Liver (tissue), 9 donors: ENCODE results near the gene POU6F2. TPM values are rescaled to one million over a fixed set of nuclear protein-coding genes. Genes with fewer than 3 reads are reported as not detected.

Source experiments
- DNase-seq: peaks from one replicate; pipeline ENCODE4 v3.0.0-alpha.2; 2017; ENCODE audit warnings: low spot score
- H3K27ac ChIP-seq, 2 donors: one replicate each; pipeline ENCODE4 v1.7.0; 2013; ENCODE audit warnings: inconsistent platforms in 2 of 2, low read length in 2 of 2, control low read depth in 1 of 2, low read depth in 1 of 2, mild to moderate bottlenecking in 1 of 2
- H3K27me3 ChIP-seq, 4 donors: one replicate each; pipeline versions ENCODE4 v1.6.1 to v1.7.0; 2013; ENCODE audit warnings: low read length in 3 of 4, inconsistent platforms in 1 of 4, mild to moderate bottlenecking in 1 of 4, moderate library complexity in 1 of 4; ENCODE audit not compliant: control insufficient read depth in 4 of 4, insufficient read depth in 4 of 4
- H3K36me3 ChIP-seq, 4 donors: one replicate each; pipeline versions ENCODE4 v1.6.1 to v1.7.0; 2013; ENCODE audit warnings: low read length in 3 of 4, mild to moderate bottlenecking in 3 of 4, low read depth in 1 of 4, moderate library complexity in 1 of 4; ENCODE audit not compliant: control insufficient read depth in 4 of 4, insufficient read depth in 3 of 4
- H3K4me1 ChIP-seq, 4 donors: one replicate each; pipeline versions ENCODE4 v1.6.1 to v1.7.0; 2013; ENCODE audit warnings: low read length in 3 of 4, mild to moderate bottlenecking in 3 of 4, moderate library complexity in 1 of 4; ENCODE audit not compliant: control insufficient read depth in 4 of 4, insufficient read depth in 4 of 4
- H3K4me3 ChIP-seq, 3 donors: one replicate each; pipeline versions ENCODE4 v1.6.1 to v1.7.0; 2013; ENCODE audit warnings: low read length in 3 of 3, control low read depth in 1 of 3, low read depth in 1 of 3, mild to moderate bottlenecking in 1 of 3
- H3K9ac ChIP-seq, 2 donors: one replicate each; pipeline ENCODE4 v1.7.0; 2013; ENCODE audit warnings: low read length in 2 of 2, mild to moderate bottlenecking in 2 of 2, moderate library complexity in 2 of 2, control low read depth in 1 of 2, low read depth in 1 of 2
- H3K9me3 ChIP-seq, 4 donors: one replicate each; pipeline versions ENCODE4 v1.6.1 to v1.7.0; 2013; ENCODE audit warnings: low read length in 3 of 4; ENCODE audit not compliant: control insufficient read depth in 4 of 4
- ATF3 ChIP-seq: IDR thresholded peaks from 2 replicates; pipeline ENCODE4 v1.6.1; 2016; ENCODE audit warnings: antibody characterized with exemption
- CTCF ChIP-seq: fragments of 150-350 bp; IDR thresholded peaks from 2 replicates; pipeline ENCODE4 v1.5.1; 2017; ENCODE audit warnings: improper control_type of control experiment, low read depth, low read length; ENCODE audit not compliant: missing input control
- EGR1 ChIP-seq, 2 donors: IDR thresholded peaks; 2 replicates each; pipeline ENCODE4 v1.6.1; 2016 to 2018; ENCODE audit warnings: antibody characterized with exemption in 2 of 2, low read depth in 2 of 2
- FOXA1 ChIP-seq: IDR thresholded peaks from 2 replicates; pipeline ENCODE4 v1.6.1; 2016; ENCODE audit warnings: antibody characterized with exemption
- HNF4A ChIP-seq, 2 donors: conservative IDR thresholded peaks; 2 replicates each; pipeline ENCODE4 v1.6.1; 2016; ENCODE audit warnings: antibody characterized with exemption in 2 of 2, mild to moderate bottlenecking in 2 of 2
- REST ChIP-seq: IDR thresholded peaks from 2 replicates; pipeline ENCODE4 v1.6.1; 2016; ENCODE audit warnings: antibody characterized with exemption, mild to moderate bottlenecking
- SP1 ChIP-seq: IDR thresholded peaks from 2 replicates; pipeline ENCODE4 v1.6.1; 2018; ENCODE audit warnings: antibody characterized with exemption, mild to moderate bottlenecking
- WGBS: extraction: QIAGEN DNeasy Blood & Tissue Kit; methylation state at CpG from one replicate; pipeline ENCODE4 v1.1.7; 2013; 5-methylcytosine and 5-hydroxymethylcytosine counted together
- polyA plus RNA-seq, 2 donors: library from polyadenylated mRNA; stranded (reverse) in 1 of 2; unstranded in 1 of 2; fragments of 200-250 nt in 1 of 2; fragments of >200 nt in 1 of 2; fragmentation: Nextera tagmentation in 1 of 2; extraction: Ambion mirVana in 1 of 2; gene quantifications; one replicate each; pipeline versions ENCODE4 v1.2.1 to v1.2.3, GENCODE V29; 2013 to 2015
- total RNA-seq, 2 donors: library from RNA; depleted of rRNA; stranded (reverse); fragments of >200 nt; gene quantifications; one replicate each; pipeline ENCODE4 v1.2.3, GENCODE V29; 2014
- donor health status: healthy.
- donor health status: healthy.
- donor health status: healthy.
- donor health status: healthy.
- donor health status: healthy.

Gene POU6F2
- total and polyA plus RNA-seq, 4 donors = under 0.01 to 0.24 (median 0.08) TPM; not detected in 1

GRCh38 chr7:39145283-39145682, 167.6 kb downstream of the POU6F2 start (continued):
- TF ChIP-seq REST (no peak), ATF3 (no peak), CTCF (no peak)

- Histone ChIP-seq H3K4me1 (no peaks in the 10 kb centered on the region), H3K9me3 (no peaks in the 10 kb centered on the region), H3K27ac (no peak overlapping the region), H3K4me3 (no peak overlapping the region), H3K27me3 (no peaks in the 10 kb centered on the region), H3K9ac (no peak overlapping the region), H3K36me3 (no peaks in the 10 kb centered on the region)
- TF ChIP-seq HNF4A (conservative IDR thresholded peaks at IDR 0.05) (no peak), FOXA1 (no peak), EGR1 (IDR thresholded peaks at IDR 0.05; ENCODE audit: low read depth in 2 of 2) (no peak)
- DNase-seq = no peak
Observed at GRCh38 chr7:39145935-39146334, 168.2 kb downstream of the POU6F2 start.

GRCh38 chr7:39152701-39153100, 175.0 kb downstream of the POU6F2 start:
- H3K27ac ChIP-seq = no peak overlapping the region
- DNase-seq = no peak
- H3K27me3 ChIP-seq = no peaks in the 10 kb centered on the region
- no peaks in the 10 kb centered on the region for H3K9me3 ChIP-seq
- H3K4me3 ChIP-seq = no peak overlapping the region
- 90% methylated on average over 4 of the region's 4 CpGs for WGBS
- no peaks in the 10 kb centered on the region for H3K36me3 ChIP-seq
- no peak overlapping the region for H3K9ac ChIP-seq
- TF ChIP-seq CTCF = no peak
- TF ChIP-seq EGR1 (IDR thresholded peaks at IDR 0.05; ENCODE audit: low read depth in 2 of 2) = no peak
- no peaks in the 10 kb centered on the region for H3K4me1 ChIP-seq

GRCh38 chr7:39153113-39153512, 175.4 kb downstream of the POU6F2 start:
- no peaks in the 10 kb centered on the region for H3K36me3 ChIP-seq
- WGBS = 88% methylated on average over 5 of the region's 5 CpGs
- H3K9me3 ChIP-seq = no peaks in the 10 kb centered on the region
- H3K4me1 ChIP-seq = no peaks in the 10 kb centered on the region
- TF ChIP-seq SP1 = no peak
- no peak for DNase-seq
- H3K27ac ChIP-seq = no peak overlapping the region
- no peaks in the 10 kb centered on the region for H3K27me3 ChIP-seq
- H3K4me3 ChIP-seq = no peak overlapping the region
- no peak overlapping the region for H3K9ac ChIP-seq
